DND-41 (cell line): ENCODE data around the gene NMNAT2.

Experiments
- ATAC-seq: fragments of 200-7000 bp; cut with Tn5 transposase; 3 replicates; pipeline ENCODE4 v1.9.1; 2021; ENCODE audit warnings: low read depth; ENCODE audit not compliant: insufficient read depth
- DNase-seq: peaks from one replicate; pipeline ENCODE4 v3.0.0-alpha.2; 2020
- H2AFZ ChIP-seq: 2 replicates; pipeline ENCODE4 v1.6.0; 2012; ENCODE audit warnings: low read depth, low read length
- H3K27ac ChIP-seq: 2 replicates; pipeline ENCODE4 v1.5.1; 2012; ENCODE audit warnings: low read length, inconsistent platforms
- H3K27me3 ChIP-seq: fragments of 200-600 bp; sonication (generic); 2 replicates; pipeline ENCODE4 v1.6.0; 2012; ENCODE audit warnings: low read length, mild to moderate bottlenecking, inconsistent platforms; ENCODE audit not compliant: insufficient read depth, poor library complexity
- H3K36me3 ChIP-seq: 2 replicates; pipeline ENCODE4 v1.5.1; 2012; ENCODE audit warnings: low read length, inconsistent platforms; ENCODE audit not compliant: insufficient read depth
- H3K4me1 ChIP-seq: 2 replicates; pipeline ENCODE4 v1.5.1; 2012; ENCODE audit warnings: mild to moderate bottlenecking, low read length; ENCODE audit not compliant: insufficient read depth
- H3K4me2 ChIP-seq: 2 replicates; pipeline ENCODE4 v1.6.0; 2012; ENCODE audit warnings: mild to moderate bottlenecking, moderate library complexity, low read length, inconsistent platforms; ENCODE audit not compliant: insufficient read depth
- H3K4me3 ChIP-seq, 2 experiments: fragments of 200-600 bp in 1 of 2; shearing (Covaris generic) in 1 of 2; 2 replicates each; pipeline ENCODE4 v1.5.1; 2012 to 2016; ENCODE audit warnings: inconsistent platforms in 2 of 2, low read length in 2 of 2, mild to moderate bottlenecking in 2 of 2, low read depth in 1 of 2, moderate library complexity in 1 of 2
- H3K79me2 ChIP-seq: 2 replicates; pipeline ENCODE4 v1.6.0; 2012; ENCODE audit warnings: low read length, inconsistent platforms; ENCODE audit not compliant: insufficient read depth
- H3K9ac ChIP-seq: 2 replicates; pipeline ENCODE4 v1.6.0; 2012; ENCODE audit warnings: low read depth, mild to moderate bottlenecking, inconsistent platforms, low read length, moderate library complexity
- H3K9me3 ChIP-seq: 2 replicates; pipeline ENCODE4 v1.5.1; 2012; ENCODE audit warnings: low read length, moderate library complexity, mild to moderate bottlenecking, inconsistent platforms; ENCODE audit not compliant: insufficient read depth, severe bottlenecking
- H4K20me1 ChIP-seq: 2 replicates; pipeline ENCODE4 v1.6.0; 2012; ENCODE audit warnings: low read length; ENCODE audit not compliant: insufficient read depth
- CTCF ChIP-seq: IDR thresholded peaks from 2 replicates; pipeline ENCODE4 v1.5.1; 2012; ENCODE audit warnings: borderline replicate concordance, low read length, moderate library complexity, mild to moderate bottlenecking; ENCODE audit not compliant: poor library complexity, severe bottlenecking; ENCODE audit errors: extremely low read depth
- EZH2 ChIP-seq: IDR thresholded peaks from 3 replicates; pipeline ENCODE4 v1.6.1; 2012; ENCODE audit warnings: borderline replicate concordance, low read depth, mild to moderate bottlenecking, moderate library complexity, low read length, inconsistent platforms; ENCODE audit not compliant: severe bottlenecking

NMNAT2 gene

GRCh38 chr1:183290628-183291027 lies 127.6 kb downstream of the NMNAT2 start:
- peaks cover 12% of the 10 kb centered on the region for H3K27me3 ChIP-seq
- H3K36me3 ChIP-seq = no peaks in the 10 kb centered on the region
- no peak overlapping the region for H3K9ac ChIP-seq
- TF ChIP-seq CTCF (no peak), EZH2 (no peak)
- no peak overlapping the region for H2AFZ ChIP-seq
- H3K27ac ChIP-seq = no peak overlapping the region
- no peaks in the 10 kb centered on the region for H3K79me2 ChIP-seq
- H3K4me1 ChIP-seq = no peaks in the 10 kb centered on the region
- H4K20me1 ChIP-seq = no peaks in the 10 kb centered on the region; the same call in 1 of the 2 replicates
- H3K9me3 ChIP-seq = no peaks in the 10 kb centered on the region
- no peak for DNase-seq
- H3K4me3 ChIP-seq = no peak overlapping the region
- ATAC-seq = no peak
- no peak overlapping the region for H3K4me2 ChIP-seq

GRCh38 chr1:183289051-183289496 lies 129.1 kb downstream of the NMNAT2 start:
- Histone ChIP-seq H3K4me3 (no peak overlapping the region), H4K20me1 (no peaks in the 10 kb centered on the region; the same call in 1 of the 2 replicates)

GRCh38 chr1:183288583-183288982 lies 129.6 kb downstream of the NMNAT2 start:
- TF ChIP-seq CTCF = no peak
- TF ChIP-seq EZH2 = no peak
- H3K36me3 ChIP-seq = no peaks in the 10 kb centered on the region
- no peaks in the 10 kb centered on the region for H3K79me2 ChIP-seq
- no peak overlapping the region for H3K9ac ChIP-seq
- H4K20me1 ChIP-seq = no peaks in the 10 kb centered on the region; the same call in 1 of the 2 replicates
- no peak overlapping the region for H2AFZ ChIP-seq
- ATAC-seq (no peak), DNase-seq (no peak)
- H3K4me2 ChIP-seq = no peak overlapping the region
- no peak overlapping the region for H3K27ac ChIP-seq
- peaks cover 28% of the 10 kb centered on the region for H3K27me3 ChIP-seq
- H3K4me3 ChIP-seq = no peak overlapping the region
- no peaks in the 10 kb centered on the region for H3K4me1 ChIP-seq
- H3K9me3 ChIP-seq = no peaks in the 10 kb centered on the region

More at GRCh38 chr1:183289051-183289496, 129.1 kb downstream of the NMNAT2 start:
- Histone ChIP-seq H3K4me2 (no peak overlapping the region), H3K4me1 (no peaks in the 10 kb centered on the region), H3K79me2 (no peaks in the 10 kb centered on the region), H3K9me3 (no peaks in the 10 kb centered on the region), H3K27me3 (peaks cover 24% of the 10 kb centered on the region), H2AFZ (no peak overlapping the region), H3K27ac (no peak overlapping the region), H3K9ac (no peak overlapping the region), H3K36me3 (no peaks in the 10 kb centered on the region)
- DNase-seq (no peak), ATAC-seq (no peak)
- TF ChIP-seq CTCF (no peak), EZH2 (no peak)
